ENCODE data around the gene CFAP410.
"Not testable (repeated sequence)": the region's sequence is repeated elsewhere in the genome, so short reads cannot be mapped to it uniquely, and the experiment has no call there.

The CFAP410 gene

GRCh38 chr21:44315691-44316203, 23.4 kb downstream of the CFAP410 start:
- no peak for DNase-seq

GRCh38 chr21:44314561-44314960, 24.6 kb downstream of the CFAP410 start:
- no peak for DNase-seq

- no peak for DNase-seq
Measured at GRCh38 chr21:44314128-44314527, 25.1 kb downstream of the CFAP410 start.

DNA sequence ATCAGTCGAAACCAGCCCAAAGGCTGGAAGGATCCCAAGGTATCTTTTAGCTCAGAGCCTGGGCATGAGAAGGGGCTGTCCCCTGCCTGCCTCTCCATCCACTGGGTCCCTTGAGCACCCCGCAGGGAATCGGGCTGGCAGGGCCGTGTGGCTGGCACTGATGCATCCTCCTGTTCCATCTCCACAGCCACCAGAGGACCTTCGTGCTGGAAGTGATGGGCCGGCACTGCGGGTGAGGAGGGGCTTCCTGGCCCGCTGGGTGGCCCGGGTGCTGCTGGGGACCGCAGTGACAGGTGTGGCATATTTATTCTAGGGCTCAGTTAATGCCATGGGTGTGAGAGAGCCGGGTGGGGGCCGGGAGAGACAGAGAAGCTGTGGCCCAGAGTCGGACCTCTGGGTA, 25.7 kb downstream of the CFAP410 start:
- no peak for DNase-seq

DNA sequence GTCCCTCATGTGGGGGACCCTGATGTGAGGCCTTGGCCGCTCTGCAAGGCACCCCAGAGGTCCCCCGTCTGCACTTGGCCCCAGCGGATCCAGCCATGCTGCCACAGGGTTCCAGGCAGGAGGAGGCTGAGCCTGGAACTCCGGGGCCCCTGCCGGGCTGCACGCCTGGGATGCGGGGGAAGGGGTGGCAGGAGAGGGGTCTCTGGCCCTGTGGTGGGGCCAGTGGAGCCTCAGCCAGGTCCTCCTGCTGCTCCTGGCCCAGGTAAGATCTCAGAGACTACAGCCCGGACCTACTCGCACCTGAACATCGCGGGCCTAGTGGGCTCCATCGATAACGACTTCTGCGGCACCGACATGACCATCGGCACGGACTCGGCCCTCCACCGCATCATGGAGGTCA, 26.5 kb downstream of the CFAP410 start:
- no peak for DNase-seq

- no peak for DNase-seq
Measured at GRCh38 chr21:44312089-44312488, 27.1 kb downstream of the CFAP410 start.

DNA sequence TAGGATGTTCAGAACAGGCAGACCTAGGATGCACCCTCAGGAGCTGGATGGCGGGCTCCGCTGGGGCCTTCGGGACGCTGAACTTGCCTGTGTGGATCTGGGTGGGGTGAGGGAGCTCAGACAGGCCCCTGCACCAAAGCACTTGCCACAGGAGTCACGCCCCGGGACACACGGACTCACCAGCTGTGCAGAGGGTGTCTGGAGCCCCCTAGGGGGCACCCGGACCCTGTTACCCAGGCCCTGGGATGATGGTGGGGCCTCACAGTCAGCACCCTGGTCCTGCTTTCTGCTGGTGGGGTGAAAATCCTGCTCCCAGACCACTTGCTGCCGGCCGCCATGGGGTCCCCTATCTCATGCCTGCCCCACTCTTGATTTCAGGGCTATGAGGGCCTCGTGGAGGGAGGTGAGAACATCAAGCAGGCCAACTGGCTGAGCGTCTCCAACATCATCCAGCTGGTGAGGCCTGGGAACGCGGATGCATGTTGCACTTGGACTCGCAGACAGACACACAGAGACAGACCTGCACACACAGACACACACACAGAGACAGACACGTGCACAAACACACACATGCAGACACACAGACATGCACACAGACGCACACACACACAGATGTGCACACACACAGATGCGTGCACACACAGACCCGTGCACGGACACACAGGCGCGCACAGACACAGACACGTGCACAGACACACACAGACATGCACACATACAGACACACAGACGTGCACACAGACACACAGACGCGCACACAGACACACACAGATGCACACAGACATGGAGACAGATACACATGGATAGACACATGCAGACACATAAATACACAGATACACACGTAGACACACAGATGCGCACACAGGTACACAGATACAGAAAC, 28.3 kb downstream of the CFAP410 start:
- no peak for DNase-seq

DNA sequence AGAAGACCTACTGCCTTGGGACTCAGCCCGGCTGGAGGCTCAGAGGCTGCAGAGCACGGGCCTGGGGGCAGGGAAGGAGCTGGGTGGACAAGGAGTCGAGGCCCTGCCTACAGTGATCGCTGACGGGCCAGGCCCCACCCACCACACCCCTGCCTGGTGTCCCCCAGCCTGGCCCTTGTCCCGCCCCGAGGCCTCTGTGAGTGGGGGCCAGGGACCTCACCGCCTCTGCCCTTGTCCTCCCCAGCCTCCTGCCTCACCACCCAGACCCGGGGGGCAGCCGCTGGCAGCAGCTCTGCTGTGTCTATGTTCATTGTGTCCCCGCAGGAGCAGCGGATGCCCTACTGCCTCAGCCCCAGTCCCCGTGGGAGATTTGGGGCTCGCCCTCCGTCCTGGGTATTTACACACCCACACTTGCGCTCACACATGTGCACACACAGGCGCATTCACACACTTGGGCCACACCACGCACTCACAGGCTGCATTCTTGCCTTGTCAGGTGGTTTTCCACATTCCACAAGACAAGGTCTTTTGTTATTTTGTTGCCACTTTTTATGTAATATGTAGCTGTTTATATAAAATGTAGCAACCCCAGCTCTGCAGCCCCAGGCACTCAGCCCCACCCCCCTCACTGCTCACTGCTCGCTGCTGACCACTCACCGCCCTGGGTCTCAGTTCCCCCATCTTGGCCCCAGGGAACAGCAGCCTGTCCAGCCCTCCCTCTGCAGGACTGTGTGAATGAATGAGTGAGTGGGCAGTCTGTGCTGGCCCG, 32.1 kb downstream of the CFAP410 start:
- DNase-seq, result no peak

DNA sequence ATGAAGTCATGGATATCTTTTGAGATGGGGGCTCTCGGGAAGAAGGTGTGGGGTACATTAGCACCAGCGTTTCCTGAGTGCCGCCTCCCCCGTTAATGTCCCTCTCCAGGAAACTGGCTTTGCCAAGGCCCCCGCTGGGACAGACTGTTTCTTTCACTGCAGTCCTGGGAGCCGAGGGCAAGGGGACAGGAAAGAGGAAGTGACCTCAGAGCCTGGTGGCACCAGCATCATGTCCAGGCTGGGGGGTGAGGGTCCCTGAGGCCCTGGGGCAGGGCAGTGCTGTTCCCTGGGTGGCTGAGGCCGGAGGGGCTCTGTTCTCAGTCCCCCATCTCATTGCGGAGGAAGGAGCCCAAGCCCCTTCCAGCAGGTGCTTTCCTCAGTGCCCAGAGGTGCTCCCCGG, 33.5 kb downstream of the CFAP410 start:
- no peak for DNase-seq

DNA sequence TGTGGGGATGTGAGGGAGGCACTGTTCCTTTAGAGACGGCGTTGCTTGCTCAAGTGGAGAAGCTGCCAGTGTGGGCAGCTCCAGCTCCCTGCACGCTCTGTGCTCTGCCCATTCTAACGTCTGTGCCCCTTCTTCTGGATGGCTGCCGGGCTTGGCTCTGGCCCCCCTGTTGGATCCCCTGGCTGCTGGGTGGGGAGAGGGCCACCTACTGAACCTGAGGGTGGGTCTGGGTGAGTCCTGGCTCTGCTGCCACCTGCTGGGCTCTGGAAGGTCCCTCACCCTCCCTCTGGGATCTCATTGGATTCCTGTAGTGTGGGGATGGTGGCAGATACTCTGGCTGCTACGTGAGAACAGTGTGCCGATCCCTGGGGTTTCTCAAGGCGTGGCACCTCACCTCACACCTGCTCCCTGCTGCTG, 34.3 kb downstream of the CFAP410 start:
- no peak for DNase-seq

GRCh38 chr21:44304011-44304616, 35.1 kb downstream of the CFAP410 start:
- no peak for DNase-seq

DNA sequence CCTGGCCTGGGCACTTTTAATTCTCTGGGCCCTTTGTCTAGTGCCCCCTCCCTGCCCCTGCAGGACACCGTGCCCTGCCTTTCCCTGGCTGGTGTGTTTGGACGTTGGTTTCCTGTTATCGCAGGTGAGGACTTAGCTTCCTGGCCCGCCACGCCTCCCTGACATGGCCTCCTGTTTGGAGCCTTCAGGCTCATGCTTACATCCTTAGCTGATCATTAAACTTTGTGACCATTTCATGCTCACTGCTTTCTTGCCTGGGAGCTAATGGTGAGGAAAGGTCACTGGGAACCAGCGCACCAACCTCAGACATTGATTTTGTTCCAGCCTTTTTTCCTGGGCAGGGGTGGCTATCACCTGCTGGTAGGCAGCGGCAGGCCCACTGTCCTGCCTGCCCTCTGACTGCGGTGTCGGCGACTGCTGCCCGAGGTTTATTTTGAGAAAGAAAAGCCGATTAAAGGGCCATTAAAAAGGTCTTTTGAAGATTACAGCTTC, 35.7 kb downstream of the CFAP410 start:
- no peak for DNase-seq

GRCh38 chr21:44302573-44303401, 36.4 kb downstream of the CFAP410 start:
- DNase-seq, result not testable (repeated sequence)

DNA sequence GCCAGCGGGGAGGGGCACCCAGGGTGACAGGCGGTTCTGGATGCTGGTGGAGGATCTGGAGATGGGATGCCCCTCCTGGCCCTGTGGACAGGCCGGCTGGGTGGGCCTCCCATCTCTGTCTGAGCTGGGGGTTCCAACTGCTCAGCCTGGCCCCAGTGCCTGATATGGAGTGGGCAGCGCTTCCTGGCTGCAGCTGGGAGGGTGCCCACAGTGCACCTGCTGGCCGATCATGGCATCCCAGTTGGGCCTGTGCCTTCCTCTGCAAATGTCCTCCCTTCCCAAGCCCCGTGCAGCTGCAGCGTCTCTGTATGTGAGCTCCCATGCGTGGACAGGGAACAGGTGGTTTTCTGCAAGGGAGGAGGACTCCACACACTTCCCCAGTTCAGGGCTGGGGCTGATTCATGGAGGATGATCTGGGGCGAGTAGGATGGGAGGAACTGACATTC, 37.2 kb downstream of the CFAP410 start:
- DNase-seq, result no peak

DNA sequence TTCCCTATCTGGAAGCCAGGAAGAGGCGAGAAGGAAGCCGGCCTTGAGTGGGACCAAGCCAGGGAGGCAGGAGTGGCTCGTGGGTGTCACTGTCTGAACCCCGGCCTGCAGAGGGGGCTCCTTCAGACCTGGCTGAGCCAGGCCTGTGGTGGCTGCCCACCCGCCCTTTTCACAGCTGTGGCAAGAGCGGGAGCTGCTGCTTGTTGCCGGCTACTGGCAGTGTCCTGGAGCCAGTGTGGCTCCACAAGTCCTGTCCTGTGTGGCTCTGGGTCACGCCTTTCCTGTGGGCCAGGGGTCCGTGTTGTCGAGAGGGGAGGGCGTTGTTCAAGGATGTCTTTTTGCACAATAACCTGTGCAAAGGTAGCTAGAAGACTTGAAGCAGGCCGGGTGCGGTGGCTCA, 38.0 kb downstream of the CFAP410 start:
- no peak for DNase-seq

DNA sequence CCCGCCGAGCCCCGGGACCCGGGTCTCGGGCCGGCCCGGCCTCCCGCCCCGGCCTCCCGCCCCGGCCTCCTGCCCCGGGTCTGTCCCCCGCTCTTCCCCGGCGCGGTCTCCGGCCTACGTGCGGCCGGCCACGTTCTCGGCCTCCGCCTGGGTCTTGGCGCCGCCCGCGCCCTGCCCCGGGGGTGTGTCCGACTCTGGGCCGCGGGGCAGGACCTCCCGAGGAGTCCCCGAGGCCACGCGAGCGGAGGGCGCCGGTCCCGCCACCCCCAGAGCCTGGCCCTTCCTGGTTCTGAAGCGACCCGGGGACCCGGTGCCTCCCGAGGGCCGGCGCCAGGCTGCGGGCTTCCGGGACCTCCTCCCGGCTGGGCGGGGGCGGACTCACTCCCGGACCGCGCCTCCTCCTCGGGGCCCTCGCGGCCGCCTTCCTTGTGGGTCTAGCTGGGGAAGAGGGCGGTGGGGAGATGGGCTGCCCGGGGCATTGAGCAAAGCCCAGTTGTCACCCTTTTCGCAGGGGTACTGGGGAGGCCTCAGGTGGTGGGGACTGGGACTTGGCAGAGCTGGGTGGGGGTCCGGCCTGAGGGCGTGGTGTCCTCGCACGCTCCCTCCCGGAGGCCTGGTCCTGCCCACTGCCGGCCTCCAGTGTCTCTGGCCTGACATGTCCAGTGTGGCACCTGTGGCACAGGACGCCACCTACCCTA, 38.8 kb downstream of the CFAP410 start:
- no peak for DNase-seq

DNA sequence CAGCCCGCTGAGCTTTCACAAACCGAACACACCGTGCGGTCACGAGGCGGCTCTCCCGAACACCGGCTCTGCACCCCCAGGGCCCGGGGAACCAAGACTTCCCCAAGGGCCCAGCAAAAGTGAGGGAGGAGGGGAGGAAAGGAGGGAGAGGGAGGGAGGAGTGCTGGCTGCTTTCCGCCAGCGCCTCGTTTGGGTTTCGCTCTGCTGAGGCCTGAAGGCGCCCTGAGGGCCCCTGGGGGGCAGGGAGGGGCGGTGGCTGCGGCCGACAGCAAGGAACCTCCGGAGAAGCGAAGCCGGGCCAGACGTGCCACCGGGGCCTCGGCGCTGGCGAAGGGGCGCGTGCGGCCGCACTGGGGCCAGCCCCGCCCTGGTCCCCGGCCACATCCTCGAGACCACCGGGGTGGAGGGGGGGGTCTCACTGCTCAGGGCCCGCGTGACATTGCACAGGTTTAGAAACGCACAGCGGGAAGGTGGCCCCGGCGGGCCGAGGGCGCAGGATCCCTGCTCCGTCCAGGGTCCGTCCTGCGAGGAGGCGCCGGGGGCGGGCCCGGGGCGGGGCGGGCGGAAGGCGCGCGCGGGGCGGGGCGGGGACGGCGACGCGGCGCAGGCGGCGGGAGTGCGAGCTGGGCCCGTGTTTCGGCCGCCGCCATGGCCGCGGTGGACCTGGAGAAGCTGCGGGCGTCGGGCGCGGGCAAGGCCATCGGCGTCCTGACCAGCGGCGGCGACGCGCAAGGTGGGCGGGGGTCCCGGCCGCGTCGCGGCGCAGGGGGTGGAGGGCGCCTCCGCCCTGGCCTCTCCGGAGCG, 39.5 kb downstream of the CFAP410 start, which contains the start of gene PFKL:
TSS of gene PFKL (plus strand) at position 596 of the 804 bp plus-strand sequence. CDS start at position 649, 53 bp downstream.
- no peak for DNase-seq

GRCh38 chr21:44299085-44299457, 40.1 kb downstream of the CFAP410 start:
- no peak for DNase-seq

GRCh38 chr21:44298301-44298700, 40.9 kb downstream of the CFAP410 start:
- no peak for DNase-seq

DNA sequence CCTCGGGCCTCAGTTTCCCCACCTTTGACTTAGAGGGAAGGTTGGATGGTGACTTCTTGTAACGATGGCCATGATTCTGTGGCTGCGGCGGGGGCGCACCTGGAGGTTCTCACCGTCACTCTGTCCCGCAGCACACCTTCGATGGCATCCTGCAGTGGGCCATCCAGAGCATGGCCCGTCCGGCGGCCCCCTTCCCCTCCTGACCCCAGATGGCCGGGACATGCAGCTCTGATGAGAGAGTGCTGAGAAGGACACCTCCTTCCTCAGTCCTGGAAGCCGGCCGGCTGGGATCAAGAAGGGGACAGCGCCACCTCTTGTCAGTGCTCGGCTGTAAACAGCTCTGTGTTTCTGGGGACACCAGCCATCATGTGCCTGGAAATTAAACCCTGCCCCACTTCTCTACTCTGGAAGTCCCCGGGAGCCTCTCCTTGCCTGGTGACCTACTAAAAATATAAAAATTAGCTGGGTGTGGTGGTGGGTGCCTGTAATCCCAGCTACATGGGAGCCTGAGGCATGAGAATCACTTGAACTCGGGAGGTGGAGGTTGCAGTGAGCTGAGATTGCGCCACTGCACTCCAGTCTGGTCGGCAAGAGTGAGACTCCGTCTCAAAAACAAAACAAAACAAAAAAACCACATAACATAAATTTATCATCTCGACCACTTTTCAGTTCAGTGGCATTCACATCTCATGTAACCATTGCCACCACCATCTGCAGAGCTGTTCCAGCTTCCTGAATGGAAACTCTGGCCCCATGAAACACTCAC, 41.5 kb downstream of the CFAP410 start:
- DNase-seq, result peak; percentile 34
